ENCODE results near the gene RDH11.
"Not testable (repeated sequence)": the region's sequence is repeated elsewhere in the genome, so short reads cannot be mapped to it uniquely, and the experiment has no call there.

The RDH11 gene

GRCh38 chr14:67704484-67705089 is 9.0 kb upstream of the RDH11 start:
- DNase-seq (ENCODE audit: low read depth in 3 of 3, low spot score in 1 of 3), result peak in 1 of 3 donors; percentile 1

- DNase-seq (ENCODE audit: low read depth in 3 of 3, low spot score in 1 of 3), result no peak
Measured at GRCh38 chr14:67703997-67704396, 8.4 kb upstream of the RDH11 start.

- DNase-seq (ENCODE audit: low read depth in 3 of 3, low spot score in 1 of 3), result not testable (repeated sequence)
Measured at GRCh38 chr14:67701492-67701891, 5.9 kb upstream of the RDH11 start, which contains the start of gene RDH12. Gene RDH12 (plus strand): TSS chr14:67701886. CDS start chr14:67722643, 20,757 bp downstream.

- DNase-seq (ENCODE audit: low read depth in 3 of 3, low spot score in 1 of 3), result no peak
Measured at GRCh38 chr14:67698179-67698578, 2.6 kb upstream of the RDH11 start.

GRCh38 chr14:67697006-67697405 is 1.4 kb upstream of the RDH11 start:
- DNase-seq (ENCODE audit: low read depth in 3 of 3, low spot score in 1 of 3), result no peak

- peak in 1 of 3 donors; percentile 29 for DNase-seq (ENCODE audit: low read depth in 3 of 3, low spot score in 1 of 3)
Measured at GRCh38 chr14:67694791-67695393, 672 bp downstream of the RDH11 start.

- no peak for DNase-seq (ENCODE audit: low read depth in 3 of 3, low spot score in 1 of 3)
Measured at GRCh38 chr14:67690011-67690410, 5.6 kb downstream of the RDH11 start.

- DNase-seq (ENCODE audit: low read depth in 3 of 3, low spot score in 1 of 3), result no peak
Measured at GRCh38 chr14:67683842-67684241, 11.7 kb downstream of the RDH11 start.

GRCh38 chr14:67680941-67681340 is 14.6 kb downstream of the RDH11 start:
- DNase-seq (ENCODE audit: low read depth in 3 of 3, low spot score in 1 of 3), result no peak

- no peak for DNase-seq (ENCODE audit: low read depth in 3 of 3, low spot score in 1 of 3)
Measured at GRCh38 chr14:67680121-67680602, 15.4 kb downstream of the RDH11 start.

- DNase-seq (ENCODE audit: low read depth in 3 of 3, low spot score in 1 of 3), result no peak
Measured at GRCh38 chr14:67679006-67679405, 16.6 kb downstream of the RDH11 start.

GRCh38 chr14:67675219-67675582 is 20.4 kb downstream of the RDH11 start:
- no peak for DNase-seq (ENCODE audit: low read depth in 3 of 3, low spot score in 1 of 3)

- peak in 2 of 3 donors; percentile 54 to 68 for DNase-seq (ENCODE audit: low read depth in 3 of 3, low spot score in 1 of 3)
Measured at GRCh38 chr14:67674480-67675218, 20.9 kb downstream of the RDH11 start, which contains the start of gene VTI1B. Gene VTI1B (minus strand): TSS chr14:67674632. CDS start chr14:67674489, 143 bp downstream.

- peak in 1 of 3 donors; percentile 37 for DNase-seq (ENCODE audit: low read depth in 3 of 3, low spot score in 1 of 3)
Measured at GRCh38 chr14:67674139-67674479, 21.5 kb downstream of the RDH11 start.

GRCh38 chr14:67673451-67673850 is 22.1 kb downstream of the RDH11 start:
- no peak for DNase-seq (ENCODE audit: low read depth in 3 of 3, low spot score in 1 of 3)

GRCh38 chr14:67668559-67668958 is 27.0 kb downstream of the RDH11 start:
- no peak for DNase-seq (ENCODE audit: low read depth in 3 of 3, low spot score in 1 of 3)

GRCh38 chr14:67666750-67667449 is 28.7 kb downstream of the RDH11 start:
- DNase-seq (ENCODE audit: low read depth in 3 of 3, low spot score in 1 of 3), result no peak

GRCh38 chr14:67665868-67666267 is 29.7 kb downstream of the RDH11 start:
- DNase-seq (ENCODE audit: low read depth in 3 of 3, low spot score in 1 of 3), result no peak

- no peak for DNase-seq (ENCODE audit: low read depth in 3 of 3, low spot score in 1 of 3)
Measured at GRCh38 chr14:67663633-67664032, 31.9 kb downstream of the RDH11 start.

- DNase-seq (ENCODE audit: low read depth in 3 of 3, low spot score in 1 of 3), result no peak
Measured at GRCh38 chr14:67653651-67654280, 41.8 kb downstream of the RDH11 start.

- DNase-seq (ENCODE audit: low read depth in 3 of 3, low spot score in 1 of 3), result no peak
Measured at GRCh38 chr14:67652189-67652588, 43.4 kb downstream of the RDH11 start.
